Neural cell (in vitro differentiated cells): Measurements from ENCODE around the gene CFHR4.

ENCODE experiments used
- POLR2AphosphoS5 ChIP-seq: IDR thresholded peaks from 2 replicates; pipeline ENCODE4 v1.6.1; 2012
- TF ChIP-seq, protein P1 (sequence below): fragments of 450-650 bp; IDR thresholded peaks from 2 replicates; pipeline ENCODE4 v1.5.1; 2014; ENCODE audit warnings: antibody characterized with exemption, mild to moderate bottlenecking, moderate library complexity; ENCODE audit not compliant: poor library complexity, severe bottlenecking

DNA sequence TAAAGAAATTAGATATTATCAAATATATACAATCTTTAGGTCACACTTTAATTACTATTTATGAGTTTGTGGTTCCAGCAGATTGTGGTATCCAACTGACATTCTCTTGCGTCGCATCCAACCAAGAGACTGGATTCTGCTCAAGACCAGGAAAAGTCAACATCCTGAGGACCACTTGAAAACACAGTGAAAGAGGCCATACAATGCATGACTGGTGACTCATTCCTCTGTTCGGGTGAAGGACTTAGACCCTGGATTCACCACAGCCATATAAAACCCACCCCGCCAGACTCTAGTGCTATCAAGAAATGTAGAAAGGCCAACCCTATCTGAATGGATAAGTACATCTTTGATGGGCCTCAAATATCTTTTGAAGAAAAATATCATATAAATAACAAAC is 14.5 kb upstream of the CFHR4 start:
- TF ChIP-seq POLR2AphosphoS5 = no peak
- TF ChIP-seq, protein P1, sequence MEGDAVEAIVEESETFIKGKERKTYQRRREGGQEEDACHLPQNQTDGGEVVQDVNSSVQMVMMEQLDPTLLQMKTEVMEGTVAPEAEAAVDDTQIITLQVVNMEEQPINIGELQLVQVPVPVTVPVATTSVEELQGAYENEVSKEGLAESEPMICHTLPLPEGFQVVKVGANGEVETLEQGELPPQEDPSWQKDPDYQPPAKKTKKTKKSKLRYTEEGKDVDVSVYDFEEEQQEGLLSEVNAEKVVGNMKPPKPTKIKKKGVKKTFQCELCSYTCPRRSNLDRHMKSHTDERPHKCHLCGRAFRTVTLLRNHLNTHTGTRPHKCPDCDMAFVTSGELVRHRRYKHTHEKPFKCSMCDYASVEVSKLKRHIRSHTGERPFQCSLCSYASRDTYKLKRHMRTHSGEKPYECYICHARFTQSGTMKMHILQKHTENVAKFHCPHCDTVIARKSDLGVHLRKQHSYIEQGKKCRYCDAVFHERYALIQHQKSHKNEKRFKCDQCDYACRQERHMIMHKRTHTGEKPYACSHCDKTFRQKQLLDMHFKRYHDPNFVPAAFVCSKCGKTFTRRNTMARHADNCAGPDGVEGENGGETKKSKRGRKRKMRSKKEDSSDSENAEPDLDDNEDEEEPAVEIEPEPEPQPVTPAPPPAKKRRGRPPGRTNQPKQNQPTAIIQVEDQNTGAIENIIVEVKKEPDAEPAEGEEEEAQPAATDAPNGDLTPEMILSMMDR = no peak
